H1 (cell line): ENCODE data around the gene FEV. TPM values are rescaled to one million over a fixed set of nuclear protein-coding genes. Genes with fewer than 3 reads are reported as not detected.

Experiments used
- CTCF ChIA-PET: fragments of 300-600 bp; sonication (Branson Sonifier 250); formaldehyde crosslinking; loops from one replicate; lab custom pipeline; 2021; ENCODE audit not compliant: partially characterized antibody; lab: Charles Lee
- POLR2A ChIA-PET: fragments of 300-600 bp; sonication (Branson Sonifier 250); formaldehyde crosslinking; loops from one replicate; lab custom pipeline; 2021; ENCODE audit warnings: inconsistent platforms; ENCODE audit not compliant: partially characterized antibody; lab: Charles Lee
- DNase-seq, 2 experiments: peaks; one replicate each; pipeline versions ENCODE4 v3.0.0 to v3.0.0-alpha.2; 2010 to 2022; ENCODE audit warnings: low spot score in 2 of 2, low read depth in 1 of 2, mixed read lengths in 1 of 2
- FAIRE-seq: peaks from 2 replicates; lab custom pipeline; 2011; peaks lifted over from hg19 to GRCh38; lab: Jason Lieb, UNC
- H2AFZ ChIP-seq: 2 replicates; pipeline ENCODE4 v1.8.1; 2012; ENCODE audit warnings: low read length, inconsistent platforms
- H2AK5ac ChIP-seq: 2 replicates; pipeline ENCODE4 v1.6.1; 2013; ENCODE audit warnings: low read depth, low read length
- H2BK120ac ChIP-seq: replicated peaks from 2 replicates; pipeline ENCODE3; 2013; ENCODE audit warnings: low read depth, low read length, inconsistent platforms
- H2BK12ac ChIP-seq: 2 replicates; pipeline ENCODE4 v1.6.1; 2013; ENCODE audit warnings: low read depth, low read length
- H2BK15ac ChIP-seq: 2 replicates; pipeline ENCODE4 v1.6.1; 2013; ENCODE audit warnings: low read length
- H2BK20ac ChIP-seq: 2 replicates; pipeline ENCODE4 v1.6.1; 2013; ENCODE audit warnings: low read length
- H2BK5ac ChIP-seq: 2 replicates; pipeline ENCODE4 v1.6.1; 2013; ENCODE audit warnings: low read depth, low read length
- H3K14ac ChIP-seq: 2 replicates; pipeline ENCODE4 v1.6.1; 2013; ENCODE audit warnings: inconsistent platforms; ENCODE audit not compliant: insufficient read length
- H3K18ac ChIP-seq: 2 replicates; pipeline ENCODE4 v1.6.1; 2013; ENCODE audit warnings: low read length; ENCODE audit errors: extremely low read depth
- H3K23ac ChIP-seq: 2 replicates; pipeline ENCODE4 v1.6.1; 2013; ENCODE audit warnings: inconsistent platforms; ENCODE audit not compliant: insufficient read length
- H3K23me2 ChIP-seq: 2 replicates; pipeline ENCODE4 v1.6.1; 2013; ENCODE audit warnings: low read depth, low read length
- H3K27ac ChIP-seq: 2 replicates; pipeline ENCODE4 v1.6.1; 2011; ENCODE audit warnings: low read depth, low read length, inconsistent platforms
- H3K27me3 ChIP-seq, 4 experiments: replicated peaks in 1 of 4; 1 replicate in 1 of 4; 2 replicates in 3 of 4; pipeline versions ENCODE4 v1.6.1 to v1.8.1; 2011 to 2013; ENCODE audit warnings: low read length in 3 of 4, mild to moderate bottlenecking in 3 of 4, inconsistent platforms in 2 of 4, mixed read lengths in 2 of 4, moderate library complexity in 1 of 4; ENCODE audit not compliant: control insufficient read depth in 3 of 4, insufficient read depth in 3 of 4; ENCODE audit errors: extremely low read depth in 1 of 4
- H3K36me3 ChIP-seq, 4 experiments: 2 replicates each; pipeline versions ENCODE4 v1.6.1 to v1.8.1; 2011 to 2013; ENCODE audit warnings: mild to moderate bottlenecking in 4 of 4, low read length in 3 of 4, moderate library complexity in 2 of 4, control low read depth in 1 of 4, inconsistent platforms in 1 of 4; ENCODE audit not compliant: insufficient read depth in 4 of 4, control insufficient read depth in 2 of 4
- H3K4ac ChIP-seq: replicated peaks from 2 replicates; pipeline ENCODE3; 2013; ENCODE audit warnings: low read length, low read depth, mixed read lengths, inconsistent platforms; ENCODE audit not compliant: insufficient read length
- H3K4me1 ChIP-seq, 4 experiments: replicated peaks in 1 of 4; 1 replicate in 1 of 4; 2 replicates in 3 of 4; pipeline versions ENCODE4 v1.6.1 to v1.8.1; 2011 to 2013; ENCODE audit warnings: low read length in 3 of 4, inconsistent platforms in 2 of 4, mixed read lengths in 1 of 4; ENCODE audit not compliant: insufficient read depth in 4 of 4, control insufficient read depth in 3 of 4
- H3K4me2 ChIP-seq, 2 experiments: 2 replicates each; pipeline versions ENCODE4 v1.6.1 to v1.8.1; 2011 to 2013; ENCODE audit warnings: low read depth in 2 of 2, low read length in 2 of 2, control low read depth in 1 of 2, inconsistent platforms in 1 of 2, mild to moderate bottlenecking in 1 of 2; ENCODE audit not compliant: insufficient read depth in 1 of 2
- H3K4me3 ChIP-seq, 4 experiments: fragments of 200-600, 300-600 bp in 1 of 4; sonication (generic), shearing (Covaris generic), sonication (Bioruptor Twin) in 1 of 4; 2 replicates each; pipeline versions ENCODE4 v1.5.1 to v1.8.1; 2011 to 2016; ENCODE audit warnings: low read length in 4 of 4, low read depth in 3 of 4, control low read depth in 2 of 4, inconsistent platforms in 2 of 4, mild to moderate bottlenecking in 2 of 4, mixed read lengths in 1 of 4, moderate library complexity in 1 of 4; ENCODE audit not compliant: insufficient read depth in 2 of 4; ENCODE audit errors: extremely low read depth in 1 of 4
- H3K56ac ChIP-seq: replicated peaks from 2 replicates; pipeline ENCODE3; 2013; ENCODE audit warnings: low read depth, mild to moderate bottlenecking, mixed read lengths, low read length, inconsistent platforms; ENCODE audit not compliant: insufficient read length
- H3K79me1 ChIP-seq: 2 replicates; pipeline ENCODE4 v1.6.1; 2013; ENCODE audit warnings: low read depth, low read length, control low read depth
- H3K79me2 ChIP-seq, 2 experiments: 2 replicates each; pipeline versions ENCODE4 v1.6.1 to v1.8.1; 2012 to 2013; ENCODE audit warnings: low read length in 2 of 2, mild to moderate bottlenecking in 2 of 2, inconsistent platforms in 1 of 2; ENCODE audit not compliant: insufficient read depth in 2 of 2, control insufficient read depth in 1 of 2
- H3K9ac ChIP-seq, 4 experiments: replicated peaks in 1 of 4; 1 replicate in 1 of 4; 2 replicates in 3 of 4; pipeline versions ENCODE4 v1.6.1 to v1.8.1; 2011 to 2013; ENCODE audit warnings: low read depth in 3 of 4, low read length in 3 of 4, control low read depth in 2 of 4, mild to moderate bottlenecking in 2 of 4, moderate library complexity in 2 of 4, inconsistent platforms in 1 of 4; ENCODE audit errors: extremely low read depth in 1 of 4
- H3K9me3 ChIP-seq, 2 experiments: 2 replicates each; pipeline versions ENCODE4 v1.6.1 to v1.8.1; 2012 to 2013; ENCODE audit warnings: mild to moderate bottlenecking in 2 of 2, moderate library complexity in 2 of 2, control low read depth in 1 of 2, inconsistent platforms in 1 of 2, low read depth in 1 of 2, low read length in 1 of 2, mixed read lengths in 1 of 2; ENCODE audit not compliant: insufficient read depth in 2 of 2
- H4K20me1 ChIP-seq, 2 experiments: replicated peaks in 1 of 2; 2 replicates each; pipeline versions ENCODE3 to v1.8.1; 2011 to 2013; ENCODE audit warnings: inconsistent platforms in 2 of 2, low read length in 2 of 2, mild to moderate bottlenecking in 1 of 2; ENCODE audit not compliant: insufficient read depth in 2 of 2, control insufficient read depth in 1 of 2
- H4K5ac ChIP-seq: 2 replicates; pipeline ENCODE4 v1.6.1; 2013; ENCODE audit warnings: low read length, low read depth, mixed read lengths, inconsistent platforms; ENCODE audit not compliant: insufficient read length
- H4K8ac ChIP-seq: 2 replicates; pipeline ENCODE4 v1.8.0; 2013; ENCODE audit warnings: mild to moderate bottlenecking, moderate library complexity, low read length, inconsistent platforms; ENCODE audit not compliant: insufficient read depth; ENCODE audit errors: extremely low read depth
- H4K91ac ChIP-seq: replicated peaks from 2 replicates; pipeline ENCODE3; 2013; ENCODE audit warnings: low read length, mixed read lengths, inconsistent platforms; ENCODE audit not compliant: insufficient read length
- EZH2 ChIP-seq: fragments of 200-600 bp; sonication (generic); IDR thresholded peaks from 2 replicates; pipeline ENCODE4 v1.7.1; 2012; ENCODE audit warnings: low read depth, mild to moderate bottlenecking, moderate library complexity, low read length, inconsistent platforms; ENCODE audit not compliant: severe bottlenecking
- RBBP5 ChIP-seq: IDR thresholded peaks from 2 replicates; pipeline ENCODE4 v1.7.1; 2012; ENCODE audit warnings: low read depth, mild to moderate bottlenecking, inconsistent platforms, low read length, moderate library complexity, borderline replicate concordance
- SUZ12 ChIP-seq: fragments of 200-600 bp; sonication (generic); IDR thresholded peaks from 2 replicates; pipeline ENCODE4 v1.6.1; 2012; ENCODE audit warnings: mild to moderate bottlenecking, inconsistent platforms, low read length, moderate library complexity, mixed read lengths
- WGBS, 2 experiments: shearing (Covaris generic) in 1 of 2; methylation state at CpG; one replicate each; pipeline versions ENCODE4 v1.1.6 to v1.1.7; 2013 to 2015; ENCODE audit warnings: low lambda C conversion rate in 2 of 2, mixed read lengths in 2 of 2, inconsistent platforms in 1 of 2, low coverage in 1 of 2, missing lambda C conversion rate in 1 of 2; ENCODE audit not compliant: insufficient replicate concordance in 2 of 2, insufficient coverage in 1 of 2, insufficient read length in 1 of 2; ENCODE audit errors: extremely low coverage in 1 of 2, missing lambda C conversion rate in 1 of 2; 5-methylcytosine and 5-hydroxymethylcytosine counted together
- polyA plus RNA-seq, 7 experiments: library from polyadenylated mRNA; depleted of rRNA in 3 of 7; stranded (reverse) in 5 of 7; unstranded in 2 of 7; fragments of >200 nt in 5 of 7; fragments of 200-250 nt in 2 of 7; gene quantifications; 1 replicate in 5 of 7; 2 replicates in 1 of 7; 4 replicates in 1 of 7; pipeline versions ENCODE4 v1.2.1 to v1.2.3, GENCODE V29; 2011 to 2013; ENCODE audit warnings: missing spikeins in 2 of 7, mixed read lengths in 2 of 7
- total RNA-seq: library from RNA; stranded (reverse); fragmentation: NEBNext Ultra II Directional; extraction: Animal tissue kit (Norgen Biotek cat#: 25700); gene quantifications from 2 replicates; pipeline ENCODE4 v1.2.1, GENCODE V29; 2021

Gene FEV
- total and polyA plus RNA-seq, 2 of the 8 experiments (the other 6 are each of a cell fraction or from before 2014, with no cell fraction given): not detected

DNA sequence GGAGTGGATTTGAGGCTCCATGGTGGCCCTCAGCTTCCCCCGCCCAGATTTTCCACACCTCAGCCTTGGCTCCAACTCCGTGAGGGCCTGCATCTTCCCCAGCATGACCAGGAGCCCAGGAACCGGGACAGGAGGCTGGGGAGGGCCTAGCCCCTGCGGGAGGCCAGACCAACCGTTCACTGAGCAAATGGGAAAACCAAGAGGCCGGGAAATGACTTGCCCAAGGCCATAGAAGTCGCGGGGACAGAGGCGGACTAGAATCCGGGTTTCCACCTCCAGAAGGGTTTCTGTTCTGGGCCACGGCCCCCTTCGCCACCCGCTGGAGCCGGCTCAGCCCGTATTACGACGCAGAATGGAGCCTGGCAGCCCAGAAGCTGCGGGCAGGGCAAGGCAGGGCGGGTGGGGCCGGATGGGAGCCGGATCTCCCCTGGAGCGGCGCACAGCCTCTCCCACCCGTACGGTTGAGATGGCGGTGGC, 16.2 kb upstream of the FEV start:
- Histone ChIP-seq H3K79me2 (no peaks in the 10 kb centered on the region), H3K4me3 (peak overlapping the region in 1 of 4 experiments; percentile 65; a peak in 2 of 8 replicates), H4K20me1 (peaks cover 5 to 9% of the 10 kb centered on the region in 2 experiments), H2BK15ac (peak overlapping the region; percentile 18; the same call in 1 of the 2 replicates), H2BK20ac (0 out of 2 replicates have a peak overlapping the region, but pooled peaks have one; percentile 61), H2AK5ac (peak overlapping the region; percentile 75; the same call in 1 of the 2 replicates), H3K36me3 (0 out of 8 replicates have a peak, but pooled peaks cover 0 to 5% (median 0%) of the 10 kb centered on the region in 4 experiments), H3K27ac (no peak overlapping the region), H4K5ac (no peak overlapping the region), H4K8ac (peak overlapping the region; percentile 36; the same call in 1 of the 2 replicates), H3K56ac (no peak overlapping the region), H3K9ac (no peak overlapping the region), H3K4ac (no peak overlapping the region), H2BK5ac (no peak overlapping the region), H3K14ac (no peak overlapping the region), H3K79me1 (no peaks in the 10 kb centered on the region), H3K9me3 (no peaks in the 10 kb centered on the region), H3K23me2 (peaks cover 12% of the 10 kb centered on the region; the same call in 1 of the 2 replicates), H3K4me2 (peak overlapping the region; percentile 52 to 74), H4K91ac (no peak overlapping the region), H3K4me1 (peaks cover 0 to 34% (median 24%) of the 10 kb centered on the region in 4 experiments; a peak in 6 of 7 replicates), H3K18ac (0 out of 2 replicates have a peak overlapping the region, but pooled peaks have one; percentile 75), H2BK120ac (no peak overlapping the region), H2AFZ (no peak overlapping the region), H2BK12ac (peak overlapping the region; percentile 81; the same call in 1 of the 2 replicates), H3K23ac (no peak overlapping the region), H3K27me3 (peaks cover 80 to 97% (median 93%) of the 10 kb centered on the region in 4 experiments)
- DNase-seq (no peak), FAIRE-seq (no peak)
- TF ChIP-seq SUZ12 (peak; percentile 86), EZH2 (peak; percentile 89), RBBP5 (no peak)
- 8% methylated on average over 24 of the region's 26 CpGs; no CpG with 5 or more reads in 1 of the 2 experiments for WGBS, 2 experiments
- POLR2A ChIA-PET: interaction anchor here (1.1 kb wide), 1 partner anchor 11 kb away, joined by 4 read pairs; no protein-coding TSS in a partner anchor
- CTCF ChIA-PET: interaction anchor here (0.6 to 19.5 kb wide), 28 partner anchors 9 to 521 kb away, joined by 3 to 284 read pairs (median 8); partner anchors contain the start of genes CFAP65, CRYBA2, FEV and IHH
